GM12891 (cell line): Measurements from ENCODE around the gene EXOC3.

Source experiments
- POLR2A ChIP-seq: IDR thresholded peaks from 2 replicates; pipeline ENCODE4 v1.6.1; 2011; ENCODE audit warnings: low read depth, low read length, control low read depth
- POLR2AphosphoS5 ChIP-seq: IDR thresholded peaks from 2 replicates; pipeline ENCODE4 v1.6.1; 2011; ENCODE audit warnings: low read depth, low read length, control low read depth
- POU2F2 ChIP-seq: IDR thresholded peaks from 2 replicates; pipeline ENCODE4 v1.6.1; 2011; ENCODE audit warnings: low read depth, mild to moderate bottlenecking, control low read depth, low read length, moderate library complexity
- SPI1 ChIP-seq: IDR thresholded peaks from 2 replicates; pipeline ENCODE4 v1.6.1; 2011; ENCODE audit warnings: low read depth, low read length, control low read depth
- TAF1 ChIP-seq: IDR thresholded peaks from 2 replicates; pipeline ENCODE4 v1.6.1; 2011; ENCODE audit warnings: low read depth, low read length, control low read depth

GRCh38 chr5:469752-470483, 26.9 kb downstream of the EXOC3 start:
- TF ChIP-seq POLR2A = peak; percentile 59; the same call in 1 of the 2 replicates
- no peak for TF ChIP-seq TAF1
- no peak; the same call in 1 of the 2 replicates for TF ChIP-seq POLR2AphosphoS5
- no peak for TF ChIP-seq SPI1
- no peak for TF ChIP-seq POU2F2
